Mesenchymal stem cell (in vitro differentiated cells and primary cell): Measurements from ENCODE around the gene TAF10.

ENCODE experiments used
- DNase-seq: peaks from one replicate; pipeline ENCODE4 v3.0.0-alpha.2; 2013
- H2AFZ ChIP-seq: one replicate; pipeline ENCODE4 v1.6.1; 2013; ENCODE audit warnings: low read depth, mild to moderate bottlenecking, control low read depth, inconsistent platforms, low read length, moderate library complexity
- H2AK5ac ChIP-seq: 2 replicates; pipeline ENCODE4 v1.6.1; 2013; ENCODE audit warnings: low read length, moderate library complexity, mild to moderate bottlenecking, inconsistent platforms; ENCODE audit not compliant: severe bottlenecking
- H2BK120ac ChIP-seq: one replicate; pipeline ENCODE4 v1.6.1; 2013; ENCODE audit warnings: low read depth, mild to moderate bottlenecking, inconsistent platforms, low read length, moderate library complexity
- H2BK12ac ChIP-seq, 2 experiments: one replicate each; pipeline ENCODE4 v1.6.1; 2013; ENCODE audit warnings: inconsistent platforms in 2 of 2, low read length in 2 of 2, mild to moderate bottlenecking in 2 of 2, moderate library complexity in 2 of 2, control low read depth in 1 of 2
- H2BK15ac ChIP-seq: one replicate; pipeline ENCODE4 v1.6.1; 2013; ENCODE audit warnings: mild to moderate bottlenecking, low read depth, inconsistent platforms; ENCODE audit not compliant: poor library complexity, severe bottlenecking
- H2BK5ac ChIP-seq: 2 replicates; pipeline ENCODE4 v1.6.1; 2013; ENCODE audit warnings: low read depth, mild to moderate bottlenecking, low read length, control low read depth, inconsistent platforms; ENCODE audit not compliant: poor library complexity, severe bottlenecking
- H3K14ac ChIP-seq, 2 experiments: one replicate each; pipeline ENCODE4 v1.6.1; 2013; ENCODE audit warnings: inconsistent platforms in 2 of 2, low read length in 2 of 2, control low read depth in 1 of 2, mild to moderate bottlenecking in 1 of 2, moderate library complexity in 1 of 2
- H3K18ac ChIP-seq, 2 experiments: one replicate each; pipeline ENCODE4 v1.6.1; 2013; ENCODE audit warnings: inconsistent platforms in 2 of 2, low read length in 2 of 2, control low read depth in 1 of 2, low read depth in 1 of 2, mild to moderate bottlenecking in 1 of 2
- H3K23ac ChIP-seq, 2 experiments: one replicate each; pipeline ENCODE4 v1.6.1; 2013; ENCODE audit warnings: inconsistent platforms in 2 of 2, low read length in 2 of 2, mild to moderate bottlenecking in 2 of 2, moderate library complexity in 2 of 2, control low read depth in 1 of 2
- H3K27ac ChIP-seq: 2 replicates; pipeline ENCODE4 v1.5.1; 2013; ENCODE audit warnings: mild to moderate bottlenecking, moderate library complexity, low read length, control low read depth, inconsistent platforms; ENCODE audit not compliant: poor library complexity, severe bottlenecking
- H3K27me3 ChIP-seq, 2 experiments: 2 replicates each; pipeline versions ENCODE4 v1.6.1 to v1.7.0; 2013; ENCODE audit warnings: low read length in 2 of 2, mild to moderate bottlenecking in 2 of 2, moderate library complexity in 2 of 2, control low read depth in 1 of 2, inconsistent platforms in 1 of 2; ENCODE audit not compliant: control insufficient read depth in 1 of 2, insufficient read depth in 1 of 2
- H3K36me3 ChIP-seq, 2 experiments: 2 replicates each; pipeline versions ENCODE4 v1.6.1 to v1.7.0; 2013; ENCODE audit warnings: low read length in 2 of 2, control low read depth in 1 of 2, inconsistent platforms in 1 of 2, low read depth in 1 of 2, mild to moderate bottlenecking in 1 of 2; ENCODE audit not compliant: insufficient read depth in 2 of 2, control insufficient read depth in 1 of 2
- H3K4ac ChIP-seq, 2 experiments: one replicate each; pipeline ENCODE4 v1.6.1; 2013; ENCODE audit warnings: inconsistent platforms in 2 of 2, low read length in 2 of 2, mild to moderate bottlenecking in 2 of 2, moderate library complexity in 2 of 2, control low read depth in 1 of 2, low read depth in 1 of 2
- H3K4me1 ChIP-seq: 2 replicates; pipeline ENCODE4 v1.6.1; 2013; ENCODE audit warnings: low read depth, low read length, control low read depth; ENCODE audit not compliant: control insufficient read depth, insufficient read depth
- H3K4me2 ChIP-seq: 2 replicates; pipeline ENCODE4 v1.6.1; 2013; ENCODE audit warnings: low read length, mild to moderate bottlenecking, inconsistent platforms; ENCODE audit not compliant: poor library complexity, severe bottlenecking
- H3K4me3 ChIP-seq, 2 experiments: 2 replicates each; pipeline versions ENCODE4 v1.5.1 to v1.7.0; 2013; ENCODE audit warnings: low read length in 2 of 2, mild to moderate bottlenecking in 2 of 2, control low read depth in 1 of 2, low read depth in 1 of 2; ENCODE audit not compliant: insufficient read depth in 1 of 2
- H3K79me1 ChIP-seq: replicated peaks from 2 replicates; pipeline ENCODE4 v1.6.1; 2013; ENCODE audit warnings: mild to moderate bottlenecking, control low read depth, low read length, inconsistent platforms; ENCODE audit not compliant: poor library complexity, severe bottlenecking
- H3K9ac ChIP-seq: 2 replicates; pipeline ENCODE4 v1.7.0; 2013; ENCODE audit warnings: mild to moderate bottlenecking, low read length, moderate library complexity
- H3K9me3 ChIP-seq: 2 replicates; pipeline ENCODE4 v1.7.0; 2013; ENCODE audit warnings: mild to moderate bottlenecking, low read length; ENCODE audit not compliant: control insufficient read depth
- H4K8ac ChIP-seq: one replicate; pipeline ENCODE4 v1.6.1; 2013; ENCODE audit warnings: inconsistent platforms, mild to moderate bottlenecking, low read length, moderate library complexity
- H4K91ac ChIP-seq: one replicate; pipeline ENCODE4 v1.6.1; 2013; ENCODE audit warnings: mild to moderate bottlenecking, low read length, inconsistent platforms
- WGBS: methylation state at CpG from one replicate; pipeline ENCODE4 v1.1.7; 2013; ENCODE audit warnings: mixed read lengths; 5-methylcytosine and 5-hydroxymethylcytosine counted together

The TAF10 gene

DNA sequence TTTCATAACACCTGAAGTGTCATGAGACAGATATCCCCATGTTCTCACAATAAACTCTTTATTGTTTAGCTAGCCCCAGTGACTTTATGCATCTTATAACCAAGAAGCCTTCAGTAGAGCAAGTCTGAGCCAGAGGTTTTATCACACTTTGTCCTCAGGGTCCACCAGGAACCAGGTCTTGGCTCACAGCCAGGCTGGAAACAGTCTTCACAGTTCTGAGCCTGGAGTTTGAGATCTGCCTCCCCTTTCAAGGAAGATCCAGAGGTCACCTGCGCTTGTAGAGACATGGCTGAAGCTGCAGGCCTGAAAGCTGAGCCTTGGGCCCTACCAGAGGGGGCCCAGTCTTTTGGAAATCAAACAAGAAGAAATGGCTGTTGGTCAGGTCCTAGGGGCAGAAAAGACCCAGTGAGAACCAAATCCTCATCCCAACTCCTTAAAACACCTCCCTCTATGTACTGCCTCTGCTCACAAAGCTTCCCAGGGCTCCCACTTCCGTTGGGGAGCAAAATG is 12.1 kb downstream of the TAF10 start:
- no peak overlapping the region for H4K91ac ChIP-seq
- DNase-seq: no peak
- WGBS: 97% methylated on average over 2 of the region's 2 CpGs
- H3K9me3 ChIP-seq: no peaks in the 10 kb centered on the region
- no peak overlapping the region for H2BK12ac ChIP-seq
- no peak overlapping the region for H3K4me2 ChIP-seq
- H3K14ac ChIP-seq: no peak overlapping the region
- no peak overlapping the region for H2AK5ac ChIP-seq
- peaks cover 8% of the 10 kb centered on the region for H3K4me1 ChIP-seq
- H3K23ac ChIP-seq: no peak overlapping the region
- H2AFZ ChIP-seq: no peak overlapping the region
- H3K36me3 ChIP-seq: peaks cover 34 to 66% of the 10 kb centered on the region in 2 experiments
- H2BK5ac ChIP-seq: no peak overlapping the region
- no peak overlapping the region for H3K9ac ChIP-seq
- peaks cover 32% of the 10 kb centered on the region for H3K79me1 ChIP-seq
- no peak overlapping the region for H3K18ac ChIP-seq
- no peak overlapping the region for H4K8ac ChIP-seq
- no peaks in the 10 kb centered on the region for H3K27me3 ChIP-seq
- H3K4ac ChIP-seq: no peak overlapping the region
- H3K4me3 ChIP-seq: no peak overlapping the region
- no peak overlapping the region for H3K27ac ChIP-seq
- H2BK15ac ChIP-seq: no peak overlapping the region
- no peak overlapping the region for H2BK120ac ChIP-seq

DNA sequence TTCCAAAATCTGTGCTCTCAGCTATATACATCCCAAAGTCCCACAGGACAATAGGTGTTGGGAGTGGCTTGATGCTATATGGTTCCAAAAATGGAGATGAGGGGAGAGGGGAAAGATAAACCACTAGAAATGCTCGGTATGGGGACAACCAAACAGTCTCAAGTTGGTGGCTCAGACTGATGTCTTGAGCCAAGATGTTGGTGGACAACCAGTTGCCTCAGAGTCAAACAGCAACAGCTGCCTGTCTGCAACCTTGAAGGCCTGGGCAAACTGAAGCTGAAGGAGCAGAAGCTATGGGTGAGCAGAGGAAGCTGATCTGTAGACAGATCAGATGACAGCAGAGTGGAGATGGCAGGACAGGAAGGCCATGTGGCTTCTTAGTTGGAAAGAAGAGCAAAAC is 12.6 kb downstream of the TAF10 start:
- 100% methylated on average over 1 of the region's 1 CpG for WGBS
- H3K9me3 ChIP-seq: no peaks in the 10 kb centered on the region
- no peak for DNase-seq
- no peak overlapping the region for H3K4ac ChIP-seq
- no peaks in the 10 kb centered on the region for H3K27me3 ChIP-seq
- H3K4me3 ChIP-seq: no peak overlapping the region
- H3K4me2 ChIP-seq: no peak overlapping the region
- no peak overlapping the region for H4K8ac ChIP-seq
- peaks cover 8% of the 10 kb centered on the region for H3K4me1 ChIP-seq
- no peak overlapping the region for H3K18ac ChIP-seq
- H2AFZ ChIP-seq: no peak overlapping the region
- no peak overlapping the region for H2BK15ac ChIP-seq
- H2AK5ac ChIP-seq: no peak overlapping the region
- no peak overlapping the region for H4K91ac ChIP-seq
- H3K9ac ChIP-seq: no peak overlapping the region
- no peak overlapping the region for H2BK12ac ChIP-seq
- H3K36me3 ChIP-seq: peaks cover 36 to 69% of the 10 kb centered on the region in 2 experiments
- no peak overlapping the region for H3K14ac ChIP-seq
- no peak overlapping the region for H2BK120ac ChIP-seq
- H3K27ac ChIP-seq: no peak overlapping the region
- no peak overlapping the region for H2BK5ac ChIP-seq
- peaks cover 35% of the 10 kb centered on the region for H3K79me1 ChIP-seq
- no peak overlapping the region for H3K23ac ChIP-seq

DNA sequence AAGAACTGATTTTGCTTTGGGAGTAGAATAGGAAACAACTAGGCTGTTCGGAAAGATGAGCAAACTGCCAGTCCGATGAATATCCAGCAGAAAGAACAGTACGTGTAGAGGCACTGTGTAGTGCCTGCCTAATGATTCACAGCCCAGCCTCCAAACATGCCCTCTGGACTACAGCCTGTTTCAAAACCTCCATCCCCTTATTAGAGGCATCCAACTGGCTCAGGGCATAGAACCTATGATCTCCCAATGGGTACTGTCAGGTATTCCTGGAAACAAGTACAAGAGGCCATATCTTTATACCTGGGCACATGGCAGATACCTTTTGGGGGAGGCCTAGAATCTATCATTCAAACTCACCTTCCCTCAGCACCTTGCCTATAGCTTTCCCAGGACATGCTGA is 13.5 kb downstream of the TAF10 start:
- H3K79me1 ChIP-seq: peaks cover 38% of the 10 kb centered on the region
- H3K4ac ChIP-seq: no peak overlapping the region
- no peaks in the 10 kb centered on the region for H3K9me3 ChIP-seq
- no peak overlapping the region for H2AK5ac ChIP-seq
- H3K27ac ChIP-seq: no peak overlapping the region
- no peak overlapping the region for H3K23ac ChIP-seq
- no peak for DNase-seq
- no peak overlapping the region for H2BK12ac ChIP-seq
- no peak overlapping the region for H2BK15ac ChIP-seq
- no peak overlapping the region for H2AFZ ChIP-seq
- H4K91ac ChIP-seq: no peak overlapping the region
- 98% methylated on average over 3 of the region's 3 CpGs for WGBS
- no peak overlapping the region for H3K14ac ChIP-seq
- H2BK120ac ChIP-seq: no peak overlapping the region
- H3K4me3 ChIP-seq: no peak overlapping the region
- H3K18ac ChIP-seq: no peak overlapping the region
- H3K4me2 ChIP-seq: no peak overlapping the region
- no peak overlapping the region for H4K8ac ChIP-seq
- no peak overlapping the region for H2BK5ac ChIP-seq
- peaks cover 8% of the 10 kb centered on the region for H3K4me1 ChIP-seq
- H3K36me3 ChIP-seq: peaks cover 40 to 78% of the 10 kb centered on the region in 2 experiments
- H3K27me3 ChIP-seq: no peaks in the 10 kb centered on the region
- no peak overlapping the region for H3K9ac ChIP-seq

DNA sequence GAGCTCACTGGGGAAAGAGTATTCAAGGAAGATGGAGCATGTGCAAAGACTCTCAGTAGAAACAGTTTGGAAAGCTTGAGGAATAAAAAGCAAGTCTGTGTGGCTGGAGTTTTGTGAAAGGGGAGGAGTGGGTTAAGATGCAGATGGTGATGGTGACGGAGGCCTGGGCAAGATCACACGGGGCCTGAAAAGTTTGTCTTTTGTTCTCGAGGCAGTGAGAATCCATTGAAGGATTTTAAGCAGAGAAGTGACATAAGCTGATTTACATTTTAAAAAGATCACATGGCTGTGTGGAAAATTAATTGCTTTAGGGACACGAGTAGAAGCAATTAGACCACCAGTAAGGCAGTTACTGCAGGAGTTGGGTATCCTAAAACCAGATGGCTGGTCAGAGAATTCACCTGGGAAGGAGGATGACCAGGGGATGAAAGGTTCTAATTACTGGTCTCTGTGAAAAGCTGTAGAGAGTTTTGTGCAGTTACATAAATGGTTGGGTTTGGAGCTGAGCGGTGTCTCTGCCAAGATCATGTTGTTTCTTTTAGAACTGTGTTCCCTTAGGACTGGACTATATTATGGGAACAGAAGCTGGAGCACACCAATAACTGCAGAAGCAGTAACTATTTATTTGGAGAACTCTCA is 15.7 kb downstream of the TAF10 start:
- Histone ChIP-seq H3K23ac (no peak overlapping the region), H4K91ac (no peak overlapping the region), H3K79me1 (peaks cover 45% of the 10 kb centered on the region), H4K8ac (no peak overlapping the region), H3K18ac (no peak overlapping the region), H2BK120ac (no peak overlapping the region), H3K4me2 (no peak overlapping the region), H3K4me1 (no peaks in the 10 kb centered on the region), H3K27me3 (no peaks in the 10 kb centered on the region), H2AFZ (no peak overlapping the region), H3K4ac (no peak overlapping the region), H3K9me3 (no peaks in the 10 kb centered on the region), H2AK5ac (no peak overlapping the region), H3K14ac (no peak overlapping the region), H2BK15ac (no peak overlapping the region), H3K36me3 (peaks cover 35 to 94% of the 10 kb centered on the region in 2 experiments), H2BK5ac (no peak overlapping the region), H3K27ac (no peak overlapping the region), H3K9ac (peak overlapping the region; percentile 0), H2BK12ac (no peak overlapping the region), H3K4me3 (no peak overlapping the region)
- no peak for DNase-seq
- WGBS: 88% methylated on average over 5 of the region's 5 CpGs
